ENCODE measurements around the gene SKAP1. TPM values are rescaled to one million over a fixed set of nuclear protein-coding genes. Genes with fewer than 3 reads are reported as not detected.

Gene SKAP1
- total RNA-seq, 1 experiment from 2014 or later: not detected

- Histone ChIP-seq H3K9me3 (no peaks in the 10 kb centered on the region), H3K27me3 (no peaks in the 10 kb centered on the region; the same call in 1 of the 2 replicates), H3K4me3 (no peak overlapping the region), H3K36me3 (no peaks in the 10 kb centered on the region)
- no peak for DNase-seq
Observed at GRCh38 chr17:48178317-48178716, 251.7 kb downstream of the SKAP1 start.

GRCh38 chr17:48177816-48178215 lies 252.2 kb downstream of the SKAP1 start:
- DNase-seq: no peak
- Histone ChIP-seq H3K27me3 (no peaks in the 10 kb centered on the region; the same call in 1 of the 2 replicates), H3K9me3 (no peaks in the 10 kb centered on the region), H3K4me3 (no peak overlapping the region), H3K36me3 (no peaks in the 10 kb centered on the region)

- Histone ChIP-seq H3K9me3 (no peaks in the 10 kb centered on the region), H3K36me3 (no peaks in the 10 kb centered on the region), H3K4me3 (no peak overlapping the region), H3K27me3 (no peaks in the 10 kb centered on the region)
- no peak for DNase-seq
Observed at GRCh38 chr17:48176471-48176855, 253.6 kb downstream of the SKAP1 start.

- Histone ChIP-seq H3K36me3 (no peaks in the 10 kb centered on the region), H3K4me3 (no peak overlapping the region), H3K27me3 (no peaks in the 10 kb centered on the region), H3K9me3 (no peaks in the 10 kb centered on the region)
- DNase-seq: peak; percentile 29
Observed at GRCh38 chr17:48175692-48176470, 254.1 kb downstream of the SKAP1 start.

GRCh38 chr17:48174833-48175523 lies 255.0 kb downstream of the SKAP1 start:
- Histone ChIP-seq H3K36me3 (no peaks in the 10 kb centered on the region), H3K9me3 (no peaks in the 10 kb centered on the region), H3K27me3 (no peaks in the 10 kb centered on the region; the same call in 1 of the 2 replicates), H3K4me3 (no peak overlapping the region)
- DNase-seq: no peak

GRCh38 chr17:48173191-48173984 lies 256.6 kb downstream of the SKAP1 start:
- H3K36me3 ChIP-seq: no peaks in the 10 kb centered on the region
- H3K4me3 ChIP-seq: no peak overlapping the region
- no peak for DNase-seq
- no peaks in the 10 kb centered on the region; the same call in 1 of the 2 replicates for H3K27me3 ChIP-seq
- no peaks in the 10 kb centered on the region for H3K9me3 ChIP-seq

GRCh38 chr17:48169926-48170325 lies 260.1 kb downstream of the SKAP1 start:
- no peaks in the 10 kb centered on the region for H3K9me3 ChIP-seq
- H3K4me3 ChIP-seq: no peak overlapping the region
- no peaks in the 10 kb centered on the region for H3K36me3 ChIP-seq
- DNase-seq: no peak
- no peaks in the 10 kb centered on the region; the same call in 1 of the 2 replicates for H3K27me3 ChIP-seq

- H3K27me3 ChIP-seq: no peaks in the 10 kb centered on the region
- DNase-seq: no peak
- H3K9me3 ChIP-seq: no peaks in the 10 kb centered on the region
- no peak overlapping the region for H3K4me3 ChIP-seq
- no peaks in the 10 kb centered on the region for H3K36me3 ChIP-seq
Observed at GRCh38 chr17:48163809-48164208, 266.2 kb downstream of the SKAP1 start.

- DNase-seq: peak; percentile 7
- Histone ChIP-seq H3K4me3 (no peak overlapping the region), H3K9me3 (no peaks in the 10 kb centered on the region), H3K27me3 (no peaks in the 10 kb centered on the region), H3K36me3 (no peaks in the 10 kb centered on the region)
Observed at GRCh38 chr17:48162946-48163506, 267.0 kb downstream of the SKAP1 start.

- no peak overlapping the region for H3K4me3 ChIP-seq
- H3K36me3 ChIP-seq: no peaks in the 10 kb centered on the region
- no peaks in the 10 kb centered on the region for H3K27me3 ChIP-seq
- no peak for DNase-seq
- H3K9me3 ChIP-seq: no peaks in the 10 kb centered on the region
Observed at GRCh38 chr17:48162306-48162934, 267.6 kb downstream of the SKAP1 start.

GRCh38 chr17:48161127-48161905 lies 268.7 kb downstream of the SKAP1 start:
- H3K9me3 ChIP-seq: no peaks in the 10 kb centered on the region
- no peaks in the 10 kb centered on the region for H3K36me3 ChIP-seq
- H3K4me3 ChIP-seq: no peak overlapping the region
- no peaks in the 10 kb centered on the region for H3K27me3 ChIP-seq
- DNase-seq: no peak

- DNase-seq: no peak
- no peaks in the 10 kb centered on the region for H3K9me3 ChIP-seq
- H3K4me3 ChIP-seq: no peak overlapping the region
- no peaks in the 10 kb centered on the region for H3K36me3 ChIP-seq
- H3K27me3 ChIP-seq: no peaks in the 10 kb centered on the region
Observed at GRCh38 chr17:48160177-48161081, 269.6 kb downstream of the SKAP1 start.

GRCh38 chr17:48159232-48159631 lies 270.8 kb downstream of the SKAP1 start:
- Histone ChIP-seq H3K27me3 (no peaks in the 10 kb centered on the region), H3K36me3 (no peaks in the 10 kb centered on the region), H3K9me3 (no peaks in the 10 kb centered on the region), H3K4me3 (no peak overlapping the region)
- DNase-seq: no peak

GRCh38 chr17:48155889-48156611 lies 274.0 kb downstream of the SKAP1 start:
- Histone ChIP-seq H3K27me3 (peaks cover 23% of the 10 kb centered on the region), H3K4me3 (no peak overlapping the region), H3K9me3 (no peaks in the 10 kb centered on the region), H3K36me3 (no peaks in the 10 kb centered on the region)
- DNase-seq: no peak

Measured in MG63 (cell line).